Urothelium cell line (cell line): ENCODE data around the gene TEFM.
"Not testable (repeated sequence)": the region's sequence is repeated elsewhere in the genome, so short reads cannot be mapped to it uniquely, and the experiment has no call there.

Experiments
- DNase-seq: peaks from one replicate; pipeline ENCODE4 v3.0.0; 2011; ENCODE audit warnings: low spot score, mixed read lengths
- FAIRE-seq: peaks from 2 replicates; lab custom pipeline; 2011; peaks lifted over from hg19 to GRCh38; lab: Jason Lieb, UNC

The TEFM gene

GRCh38 chr17:30921544-30922196 is 15.6 kb upstream of the TEFM start, which contains the start of gene ADAP2:
Gene ADAP2 (plus strand): TSS chr17:30921945. CDS start chr17:30922015, 70 bp downstream.
- DNase-seq (peak; percentile 73), FAIRE-seq (no peak)

GRCh38 chr17:30920683-30921543 is 14.9 kb upstream of the TEFM start:
- no peak for DNase-seq
- FAIRE-seq = peak; percentile 56

DNA sequence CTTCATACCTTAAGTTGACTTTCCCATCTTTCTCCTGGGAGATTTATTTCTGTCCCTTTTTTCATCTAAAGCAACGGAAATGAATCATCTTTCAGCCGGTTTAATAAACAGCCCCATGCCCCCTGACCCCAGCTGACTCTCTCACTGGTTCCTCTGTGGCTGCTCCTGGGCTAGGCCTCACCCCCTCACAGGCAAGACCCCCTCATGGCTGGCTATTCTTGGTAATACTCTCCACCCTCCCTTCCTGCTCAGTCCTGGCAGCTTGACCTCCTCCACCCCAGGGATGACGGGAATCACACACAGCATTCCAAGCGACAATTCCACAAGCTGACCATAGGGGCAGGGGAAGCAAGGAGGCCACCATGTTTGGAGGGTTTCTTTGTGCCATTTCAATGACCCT is 14.2 kb upstream of the TEFM start:
- DNase-seq (peak; percentile 21), FAIRE-seq (no peak)

DNA sequence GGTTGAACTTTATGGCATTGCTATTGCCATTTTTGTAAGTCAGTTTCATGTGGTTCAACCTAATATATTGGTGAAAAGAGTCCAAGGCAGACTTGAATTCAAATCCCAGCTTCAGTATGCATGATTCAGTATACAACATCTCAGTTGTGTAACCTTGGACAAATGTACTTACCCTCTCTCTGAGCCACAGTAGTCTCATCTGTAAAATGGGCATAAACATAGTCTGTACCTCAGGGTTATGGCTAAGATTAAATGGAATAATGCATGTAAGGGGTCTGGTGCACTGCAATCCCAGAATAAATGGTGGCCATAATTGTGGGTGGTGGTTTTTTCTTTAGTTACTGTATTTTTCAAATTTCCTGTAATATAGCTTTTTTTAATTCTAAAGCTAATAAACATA is 11.0 kb upstream of the TEFM start:
- FAIRE-seq (peak; percentile 35), DNase-seq (no peak)

GRCh38 chr17:30915833-30916611 is 10.0 kb upstream of the TEFM start:
- no peak for FAIRE-seq
- no peak for DNase-seq

DNA sequence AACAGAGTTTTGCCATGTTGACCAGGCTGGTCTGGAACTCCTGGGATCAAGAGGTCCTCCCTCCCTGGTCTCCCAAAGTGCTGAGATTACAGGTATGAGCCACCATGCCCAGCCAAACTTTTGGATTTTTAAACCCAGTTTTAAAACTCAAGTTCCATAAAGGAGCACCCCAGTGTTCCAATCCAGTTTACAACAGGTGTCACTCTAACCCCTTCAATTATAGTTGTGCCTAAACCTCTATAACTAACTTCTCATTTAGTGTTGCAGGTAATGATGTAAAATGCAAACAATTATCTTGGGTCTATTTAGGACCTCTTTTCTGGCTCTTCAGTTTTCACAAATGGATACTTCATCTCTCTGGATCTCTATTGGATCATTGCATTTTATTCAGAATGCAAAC is 7.9 kb upstream of the TEFM start:
- FAIRE-seq (no peak), DNase-seq (no peak)

GRCh38 chr17:30910151-30910550 is 4.1 kb upstream of the TEFM start:
- not testable (repeated sequence) for FAIRE-seq, DNase-seq

- no peak for DNase-seq
- FAIRE-seq = no peak
Observed at GRCh38 chr17:30908717-30909420, 2.8 kb upstream of the TEFM start.

- FAIRE-seq (no peak), DNase-seq (peak; percentile 24)
Observed at GRCh38 chr17:30905742-30906100, 317 bp downstream of the TEFM start.

DNA sequence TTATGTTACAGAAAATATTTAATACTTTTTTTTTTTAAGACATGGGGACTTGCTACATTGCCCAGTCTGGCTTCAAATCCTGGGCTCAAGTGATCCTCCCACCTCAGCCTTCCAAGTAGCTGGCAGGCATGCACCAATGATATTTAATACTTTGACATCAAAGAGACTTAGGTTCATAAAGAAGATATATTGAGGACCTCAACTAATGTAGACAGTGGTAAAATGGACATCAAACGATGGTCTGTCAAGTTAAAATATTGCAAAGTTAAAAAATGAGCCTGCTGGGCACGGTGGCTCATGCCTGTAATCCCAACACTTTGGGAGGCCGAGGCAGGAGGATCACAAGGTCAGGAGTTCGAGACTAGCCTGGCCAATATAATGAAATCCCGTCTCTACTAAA is 8.7 kb downstream of the TEFM start:
- no peak for FAIRE-seq
- no peak for DNase-seq

- FAIRE-seq (no peak), DNase-seq (no peak)
Observed at GRCh38 chr17:30894236-30894635, 11.8 kb downstream of the TEFM start.

DNA sequence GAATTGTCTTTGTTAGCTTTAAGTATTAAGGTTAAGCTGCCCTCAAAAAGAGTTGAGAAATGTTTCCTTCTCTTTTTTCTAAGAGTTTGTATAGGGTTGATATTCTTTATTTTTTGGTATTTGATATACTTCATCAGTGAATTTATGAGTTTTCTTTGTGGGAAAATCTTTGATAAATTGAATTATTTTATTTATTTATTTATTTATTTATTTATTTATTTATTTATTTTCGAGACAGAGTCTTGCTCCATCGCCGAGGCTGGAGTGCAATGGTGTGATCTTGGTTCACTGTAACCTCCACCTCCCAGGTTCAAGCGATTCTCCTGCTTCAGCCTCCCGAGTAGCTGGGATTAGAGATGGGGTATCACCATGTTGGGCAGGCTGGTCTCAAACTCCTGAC is 19.9 kb downstream of the TEFM start:
- DNase-seq = no peak
- FAIRE-seq = no peak

GRCh38 chr17:30869005-30869404 is 37.0 kb downstream of the TEFM start:
- no peak for FAIRE-seq

GRCh38 chr17:30864636-30865035 is 41.4 kb downstream of the TEFM start:
- DNase-seq (no peak), FAIRE-seq (no peak)

More at GRCh38 chr17:30869005-30869404, 37.0 kb downstream of the TEFM start:
- DNase-seq = no peak

GRCh38 chr17:30858556-30859250 is 47.3 kb downstream of the TEFM start:
- no peak for FAIRE-seq
- DNase-seq = no peak

GRCh38 chr17:30854146-30854545 is 51.9 kb downstream of the TEFM start:
- DNase-seq = no peak
- FAIRE-seq = no peak
